H1 (cell line): ENCODE measurements around the gene PCBP2. TPM values are rescaled to one million over a fixed set of nuclear protein-coding genes. Genes with fewer than 3 reads are reported as not detected.

Source experiments
- CREB1 ChIP-seq: IDR thresholded peaks from 2 replicates; pipeline ENCODE4 v1.6.1; 2012; ENCODE audit warnings: inconsistent platforms
- GABPA ChIP-seq: IDR thresholded peaks from 2 replicates; pipeline ENCODE4 v1.6.1; 2011; ENCODE audit warnings: mild to moderate bottlenecking, low read length, moderate library complexity, borderline replicate concordance; ENCODE audit not compliant: insufficient read depth
- HDAC6 ChIP-seq: IDR thresholded peaks from one replicate; pipeline ENCODE4 v1.7.1; 2012; ENCODE audit warnings: low read depth, mild to moderate bottlenecking, inconsistent platforms, low read length, moderate library complexity
- JUND ChIP-seq: IDR thresholded peaks from 2 replicates; pipeline ENCODE4 v1.6.1; 2011; ENCODE audit warnings: mild to moderate bottlenecking, improper control_type of control experiment, low read length
- polyA plus RNA-seq, 7 experiments: library from polyadenylated mRNA; depleted of rRNA in 3 of 7; stranded (reverse) in 5 of 7; unstranded in 2 of 7; fragments of >200 nt in 5 of 7; fragments of 200-250 nt in 2 of 7; gene quantifications; 1 replicate in 5 of 7; 2 replicates in 1 of 7; 4 replicates in 1 of 7; pipeline versions ENCODE4 v1.2.1 to v1.2.3, GENCODE V29; 2011 to 2013; ENCODE audit warnings: missing spikeins in 2 of 7, mixed read lengths in 2 of 7
- total RNA-seq: library from RNA; stranded (reverse); fragmentation: NEBNext Ultra II Directional; extraction: Animal tissue kit (Norgen Biotek cat#: 25700); gene quantifications from 2 replicates; pipeline ENCODE4 v1.2.1, GENCODE V29; 2021

The PCBP2 gene
- total and polyA plus RNA-seq, 2 of the 8 experiments (the other 6 are each of a cell fraction or from before 2014, with no cell fraction given), result 470 to 1,123 TPM

DNA sequence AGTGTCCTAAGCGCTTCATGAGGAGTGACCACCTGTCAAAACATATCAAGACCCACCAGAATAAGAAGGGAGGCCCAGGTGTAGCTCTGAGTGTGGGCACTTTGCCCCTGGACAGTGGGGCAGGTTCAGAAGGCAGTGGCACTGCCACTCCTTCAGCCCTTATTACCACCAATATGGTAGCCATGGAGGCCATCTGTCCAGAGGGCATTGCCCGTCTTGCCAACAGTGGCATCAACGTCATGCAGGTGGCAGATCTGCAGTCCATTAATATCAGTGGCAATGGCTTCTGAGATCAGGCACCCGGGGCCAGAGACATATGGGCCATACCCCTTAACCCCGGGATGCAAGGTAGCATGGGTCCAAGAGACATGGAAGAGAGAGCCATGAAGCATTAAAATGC, 41.0 kb upstream of the PCBP2 start (continued):
- no peak for TF ChIP-seq HDAC6
- no peak for TF ChIP-seq CREB1
- no peak for TF ChIP-seq JUND
- TF ChIP-seq GABPA, result no peak
